A549 (cell line): Measurements from ENCODE around the gene SYK. TPM values are rescaled to one million over a fixed set of nuclear protein-coding genes. Genes with fewer than 3 reads are reported as not detected.

ENCODE experiments used
- ATAC-seq, 2 experiments: fragments of 200-7000 bp in 1 of 2; fragments of >200 bp in 1 of 2; cut with Nextera tagmentation in 1 of 2; cut with Tn5 transposase in 1 of 2; 3 replicates each; pipeline versions ENCODE4 v1.8.0 to v1.9.1; 2018 to 2020; ENCODE audit warnings: mild to moderate bottlenecking in 1 of 2, moderate library complexity in 1 of 2
- CTCF ChIA-PET: fragments of 300-600 bp; sonication (Branson Sonifier 250); formaldehyde crosslinking; extraction: SDS; loops from one replicate; lab custom pipeline; 2021; ENCODE audit warnings: antibody characterized with exemption, inconsistent platforms; lab: Yijun Ruan, JAX
- POLR2A ChIA-PET: fragments of 350-600 bp; formaldehyde crosslinking; extraction: SDS; loops from one replicate; lab custom pipeline; 2021; ENCODE audit warnings: antibody characterized with exemption, inconsistent platforms; lab: Yijun Ruan, JAX
- DNase-seq, 2 experiments: peaks; one replicate each; pipeline versions ENCODE4 v3.0.0 to v3.0.0-alpha.2; 2011 to 2016; ENCODE audit warnings: low read depth in 1 of 2, low spot score in 1 of 2
- FAIRE-seq: peaks from 2 replicates; lab custom pipeline; 2011; peaks lifted over from hg19 to GRCh38; lab: Jason Lieb, UNC
- H3K27ac ChIP-seq, 2 experiments: fragments of >200 bp; sonication (Bioruptor Twin); formaldehyde crosslinking; 3 replicates each; pipeline ENCODE4 v1.5.1; 2016 to 2017
- H3K4me1 ChIP-seq: fragments of >200 bp; sonication (Bioruptor Twin); formaldehyde crosslinking; 3 replicates; pipeline ENCODE4 v1.6.1; 2016
- H3K4me2 ChIP-seq: fragments of >200 bp; sonication (Bioruptor Twin); formaldehyde crosslinking; 3 replicates; pipeline ENCODE4 v1.6.1; 2016
- H3K4me3 ChIP-seq: fragments of >200 bp; sonication (Bioruptor Twin); formaldehyde crosslinking; 3 replicates; pipeline ENCODE4 v1.5.1; 2016
- H3K9me3 ChIP-seq: fragments of >200 bp; sonication (Bioruptor Twin); formaldehyde crosslinking; 3 replicates; pipeline ENCODE4 v1.6.1; 2016
- ATOH8 ChIP-seq: fragments of 250-450 bp; sonication (Bioruptor Pico); IDR thresholded peaks from 2 replicates; pipeline ENCODE4 v1.5.0; 2020; ENCODE audit warnings: low read depth, mild to moderate bottlenecking, moderate library complexity
- CHD4 ChIP-seq: fragments of 200-600 bp; sonication (generic); IDR thresholded peaks from 2 replicates; pipeline ENCODE4 v1.6.1; 2016; ENCODE audit warnings: antibody characterized with exemption, mild to moderate bottlenecking, borderline replicate concordance
- EHF ChIP-seq: fragments of 250-450 bp; sonication (Bioruptor Pico); IDR thresholded peaks from 2 replicates; pipeline ENCODE4 v1.5.0; 2020; ENCODE audit warnings: mild to moderate bottlenecking
- EHMT2 ChIP-seq: fragments of 200-600 bp; sonication (generic); IDR thresholded peaks from 2 replicates; pipeline ENCODE4 v1.6.1; 2016; ENCODE audit warnings: antibody characterized with exemption, low read depth, mild to moderate bottlenecking, moderate library complexity
- FOXS1 ChIP-seq: fragments of 250-450 bp; sonication (Bioruptor Pico); IDR thresholded peaks from 2 replicates; pipeline ENCODE4 v1.5.0; 2020; ENCODE audit warnings: mild to moderate bottlenecking, moderate library complexity
- HMGXB4 ChIP-seq: fragments of 250-450 bp; sonication (Bioruptor Pico); IDR thresholded peaks from 2 replicates; pipeline ENCODE4 v1.5.0; 2021; ENCODE audit warnings: mild to moderate bottlenecking, moderate library complexity, borderline replicate concordance
- HOXA7 ChIP-seq: fragments of 250-450 bp; sonication (Bioruptor Pico); IDR thresholded peaks from 2 replicates; pipeline ENCODE4 v1.5.0; 2020; ENCODE audit warnings: mild to moderate bottlenecking, moderate library complexity
- HOXB5 ChIP-seq: fragments of 250-450 bp; sonication (Bioruptor Pico); IDR thresholded peaks from 2 replicates; pipeline ENCODE4 v1.5.0; 2020; ENCODE audit warnings: mild to moderate bottlenecking, moderate library complexity
- MAFK ChIP-seq: fragments of 450-650 bp; IDR thresholded peaks from 2 replicates; pipeline ENCODE4 v1.6.1; 2014; ENCODE audit not compliant: partially characterized antibody
- MAZ ChIP-seq: fragments of 150-350 bp; IDR thresholded peaks from 2 replicates; pipeline ENCODE4 v1.6.1; 2014; ENCODE audit warnings: antibody characterized with exemption, low read depth, low read length, borderline replicate concordance
- PBX3 ChIP-seq: IDR thresholded peaks from 2 replicates; pipeline ENCODE4 v1.6.1; 2012
- PHF8 ChIP-seq: fragments of 200-600 bp; sonication (generic); IDR thresholded peaks from 2 replicates; pipeline ENCODE4 v1.6.1; 2016; ENCODE audit warnings: low read depth, mild to moderate bottlenecking, antibody characterized with exemption, moderate library complexity, borderline replicate concordance
- RAD21 ChIP-seq, 2 experiments: fragments of >200 bp in 1 of 2; sonication (Bioruptor Twin) in 1 of 2; formaldehyde crosslinking in 1 of 2; IDR thresholded peaks in 1 of 2; conservative IDR thresholded peaks in 1 of 2; 2 replicates in 1 of 2; 3 replicates in 1 of 2; pipeline ENCODE4 v1.6.1; 2012 to 2018; ENCODE audit warnings: inconsistent platforms in 1 of 2
- RCOR1 ChIP-seq: fragments of 150-350 bp; IDR thresholded peaks from 2 replicates; pipeline ENCODE4 v1.6.1; 2014; ENCODE audit warnings: antibody characterized with exemption, low read length, low read depth
- SREBF2 ChIP-seq: fragments of 450-650 bp; IDR thresholded peaks from 2 replicates; pipeline ENCODE4 v1.6.1; 2014; ENCODE audit warnings: mild to moderate bottlenecking, moderate library complexity
- TFCP2L1 ChIP-seq: fragments of 250-450 bp; sonication (Bioruptor Pico); IDR thresholded peaks from 2 replicates; pipeline ENCODE4 v1.5.0; 2021; ENCODE audit warnings: mild to moderate bottlenecking
- TP53 ChIP-seq: fragments of 250-450 bp; sonication (Bioruptor Pico); IDR thresholded peaks from 2 replicates; pipeline ENCODE4 v1.5.0; 2021; ENCODE audit warnings: mild to moderate bottlenecking, moderate library complexity
- USF2 ChIP-seq: fragments of 450-650 bp; IDR thresholded peaks from 2 replicates; pipeline ENCODE4 v1.6.1; 2014; ENCODE audit warnings: antibody characterized with exemption
- ZFP36 ChIP-seq: fragments of 450-650 bp; IDR thresholded peaks from 2 replicates; pipeline ENCODE4 v1.6.1; 2014; ENCODE audit warnings: borderline replicate concordance; ENCODE audit not compliant: partially characterized antibody
- ZNF302 ChIP-seq: fragments of 250-450 bp; sonication (Bioruptor Pico); IDR thresholded peaks from 2 replicates; pipeline ENCODE4 v1.9.0; 2021; ENCODE audit warnings: inconsistent platforms, mild to moderate bottlenecking, moderate library complexity
- ZSCAN20 ChIP-seq: fragments of 250-450 bp; sonication (Bioruptor Pico); IDR thresholded peaks from 2 replicates; pipeline ENCODE4 v1.8.0; 2022; ENCODE audit warnings: mild to moderate bottlenecking, moderate library complexity
- WGBS: methylation state at CpG from one replicate; pipeline ENCODE4 v1.1.6; 2017; ENCODE audit errors: missing lambda C conversion rate; 5-methylcytosine and 5-hydroxymethylcytosine counted together
- polyA plus RNA-seq, 4 experiments: library from polyadenylated mRNA; depleted of rRNA in 3 of 4; stranded (reverse); fragments of >200 nt; fragmentation: RNase III in 1 of 4; extraction: RNeasy Plus Mini Kit Qiagen cat#74134 plus additional on column Dnase treatment in 1 of 4; gene quantifications; 2 replicates in 3 of 4; 3 replicates in 1 of 4; pipeline ENCODE4 v1.2.3, GENCODE V29; 2011 to 2017

SYK gene
- polyA plus RNA-seq, 2 of the 4 experiments (the other 2 are of a cell fraction): 0.01 to 0.03 TPM

GRCh38 chr9:90860382-90860781, 58.8 kb downstream of the SYK start:
- FAIRE-seq: no peak
- Histone ChIP-seq H3K4me3 (no peak overlapping the region), H3K4me1 (no peaks in the 10 kb centered on the region), H3K4me2 (no peak overlapping the region), H3K27ac (no peak overlapping the region), H3K9me3 (no peaks in the 10 kb centered on the region)
- 46% methylated on average over 5 of the region's 5 CpGs for WGBS
- POLR2A ChIA-PET: no interaction called here
- no peak for DNase-seq
- CTCF ChIA-PET: interaction anchor here (0.9 to 1.8 kb wide), 3 partner anchors 10 to 634 kb away, joined by 5 to 8 read pairs (median 5); no protein-coding TSS in a partner anchor
- ATAC-seq: no peak
- TF ChIP-seq TP53 (no peak), HOXB5 (CRISPR knock-in tag) (no peak), SREBF2 (no peak), ZNF302 (CRISPR knock-in tag) (no peak), HMGXB4 (CRISPR knock-in tag) (no peak), PBX3 (no peak), FOXS1 (CRISPR knock-in tag) (no peak)

GRCh38 chr9:90860826-90861225, 59.2 kb downstream of the SYK start:
- ATAC-seq (no peak), FAIRE-seq (no peak), DNase-seq (no peak)
- Histone ChIP-seq H3K9me3 (no peaks in the 10 kb centered on the region), H3K4me3 (no peak overlapping the region), H3K4me1 (no peaks in the 10 kb centered on the region), H3K27ac (no peak overlapping the region), H3K4me2 (no peak overlapping the region)
- CTCF ChIA-PET: interaction anchor here (0.9 to 1.8 kb wide), 3 partner anchors 10 to 635 kb away, joined by 5 to 8 read pairs (median 5); no protein-coding TSS in a partner anchor
- no peak for TF ChIP-seq CHD4
- TF ChIP-seq FOXS1 (CRISPR knock-in tag): no peak
- TF ChIP-seq EHMT2: no peak
- no peak for TF ChIP-seq ZSCAN20 (CRISPR knock-in tag)
- TF ChIP-seq RCOR1: no peak
- no peak for TF ChIP-seq HOXA7
- no peak for TF ChIP-seq EHF (CRISPR knock-in tag)
- no peak for TF ChIP-seq RAD21 (conservative IDR thresholded peaks at IDR 0.05 in 1 of 2, IDR thresholded peaks at IDR 0.05 in 1 of 2)
- no peak for TF ChIP-seq USF2
- TF ChIP-seq MAFK: no peak
- TF ChIP-seq HMGXB4 (CRISPR knock-in tag): no peak
- TF ChIP-seq ATOH8 (CRISPR knock-in tag): no peak
- no peak for TF ChIP-seq PHF8
- TF ChIP-seq HOXB5 (CRISPR knock-in tag): no peak
- no peak for TF ChIP-seq MAZ
- TF ChIP-seq ZFP36: no peak
- TF ChIP-seq SREBF2: no peak
- no peak for TF ChIP-seq TFCP2L1 (CRISPR knock-in tag)
- 24% methylated on average over 7 of the region's 7 CpGs for WGBS
- POLR2A ChIA-PET: no interaction called here
